K562 (cell line): Measurements from ENCODE around the gene MC1R. TPM values are rescaled to one million over a fixed set of nuclear protein-coding genes. Genes with fewer than 3 reads are reported as not detected.

Experiments used
- ATAC-seq: fragments of 200-7000 bp; cut with Tn5 transposase; 3 replicates; pipeline ENCODE4 v1.9.1; 2020; ENCODE audit warnings: moderate library complexity
- BruUV-seq: library from RNA; stranded (reverse); fragments of 400-500 nt; replicated peaks from 2 replicates; lab custom pipeline; 2021; lab: Mats Ljungman, UMichigan
- CTCF ChIA-PET: fragments of 300-600 bp; formaldehyde crosslinking; extraction: SDS; loops from one replicate; lab custom pipeline; 2021; ENCODE audit warnings: low intra/inter-chr PET ratio; lab: Yijun Ruan, JAX
- POLR2A ChIA-PET: fragments of 300-600, 350-650 bp; sonication (Branson Sonifier 250); formaldehyde crosslinking; extraction: SDS; loops from one replicate; lab custom pipeline; 2021; ENCODE audit warnings: antibody characterized with exemption, inconsistent platforms; lab: Yijun Ruan, JAX
- DNase-seq, 4 experiments: peaks; one replicate each; pipeline versions ENCODE4 v3.0.0 to v3.0.0-alpha.2; 2011 to 2018; ENCODE audit warnings: low spot score in 3 of 4, mixed read lengths in 3 of 4; ENCODE audit errors: extremely low read depth in 1 of 4
- FAIRE-seq: peaks from 2 replicates; lab custom pipeline; 2011; peaks lifted over from hg19 to GRCh38; lab: Jason Lieb, UNC
- H2AFZ ChIP-seq: 2 replicates; pipeline ENCODE4 v1.6.0; 2011; ENCODE audit warnings: low read depth, low read length, control low read depth, inconsistent platforms
- H3K27ac ChIP-seq: fragments of 200-600 bp; 3 replicates; pipeline ENCODE4 v1.8.0; 2011; ENCODE audit warnings: low read depth, mild to moderate bottlenecking, control low read depth, inconsistent platforms, low read length, moderate library complexity, mixed read lengths; ENCODE audit errors: extremely low read depth
- H3K27me3 ChIP-seq, 2 experiments: fragments of 300-600 bp in 1 of 2; 2 replicates in 1 of 2; 3 replicates in 1 of 2; pipeline versions ENCODE4 v1.6.0 to v1.8.0; 2011; ENCODE audit warnings: inconsistent platforms in 2 of 2, low read length in 2 of 2, mild to moderate bottlenecking in 1 of 2, mixed read lengths in 1 of 2, moderate library complexity in 1 of 2; ENCODE audit not compliant: control insufficient read depth in 2 of 2, insufficient read depth in 2 of 2
- H3K36me3 ChIP-seq: fragments of 300-600 bp; 3 replicates; pipeline ENCODE4 v1.8.0; 2011; ENCODE audit warnings: mild to moderate bottlenecking, low read length, inconsistent platforms; ENCODE audit not compliant: control insufficient read depth, insufficient read depth
- H3K4me1 ChIP-seq, 2 experiments: fragments of 200-600 bp in 1 of 2; replicated peaks in 1 of 2; 2 replicates in 1 of 2; 3 replicates in 1 of 2; pipeline versions ENCODE4 v1.5.1 to v1.8.0; 2011; ENCODE audit warnings: inconsistent platforms in 2 of 2, low read length in 2 of 2, mild to moderate bottlenecking in 1 of 2, mixed read lengths in 1 of 2, moderate library complexity in 1 of 2; ENCODE audit not compliant: control insufficient read depth in 2 of 2, insufficient read depth in 2 of 2
- H3K4me2 ChIP-seq: 2 replicates; pipeline ENCODE4 v1.6.1; 2011; ENCODE audit warnings: low read length, control low read depth, inconsistent platforms, mixed read lengths; ENCODE audit not compliant: insufficient read depth
- H3K4me3 ChIP-seq: fragments of 200-600 bp; sonication (generic), shearing (Covaris generic); 2 replicates; pipeline ENCODE4 v1.5.1; 2016; ENCODE audit warnings: control low read depth, inconsistent platforms
- H3K79me2 ChIP-seq: fragments of 200-600 bp; 3 replicates; pipeline ENCODE4 v1.8.0; 2011; ENCODE audit warnings: low read length, inconsistent platforms; ENCODE audit not compliant: control insufficient read depth, insufficient read depth
- H3K9ac ChIP-seq, 2 experiments: 2 replicates each; pipeline versions ENCODE4 v1.6.0 to v1.6.1; 2011; ENCODE audit warnings: low read depth in 2 of 2, low read length in 2 of 2, control low read depth in 1 of 2, inconsistent platforms in 1 of 2, mild to moderate bottlenecking in 1 of 2, mixed read lengths in 1 of 2; ENCODE audit not compliant: insufficient read depth in 1 of 2
- H3K9me1 ChIP-seq: one replicate; pipeline ENCODE4 v1.6.0; 2011; ENCODE audit warnings: inconsistent platforms, mild to moderate bottlenecking, low read length, moderate library complexity; ENCODE audit not compliant: control insufficient read depth, insufficient read depth
- H3K9me3 ChIP-seq: replicated peaks from 2 replicates; pipeline ENCODE4 v1.5.1; 2011; ENCODE audit warnings: low read depth, low read length, inconsistent platforms; ENCODE audit not compliant: control insufficient read depth, insufficient read depth
- H4K20me1 ChIP-seq: replicated peaks from 2 replicates; pipeline ENCODE4 v1.6.1; 2011; ENCODE audit warnings: low read length, inconsistent platforms, mixed read lengths; ENCODE audit not compliant: control insufficient read depth, insufficient read depth
- GMEB1 ChIP-seq: fragments of 250-450 bp; sonication (Bioruptor Pico); IDR thresholded peaks from 2 replicates; pipeline ENCODE4 v1.4.0; 2020; ENCODE audit warnings: mild to moderate bottlenecking
- HDAC6 ChIP-seq: IDR thresholded peaks from 2 replicates; pipeline ENCODE4 v1.6.1; 2012; ENCODE audit warnings: low read depth, mild to moderate bottlenecking, control low read depth, inconsistent platforms, low read length, moderate library complexity
- KAT2B ChIP-seq: IDR thresholded peaks from one replicate; pipeline ENCODE4 v1.6.1; 2012; ENCODE audit warnings: low read depth, mild to moderate bottlenecking, control low read depth, inconsistent platforms, low read length, moderate library complexity
- KDM2B ChIP-seq: fragments of 250-450 bp; sonication (Bioruptor Pico); IDR thresholded peaks from 2 replicates; pipeline ENCODE4 v1.8.0; 2021; ENCODE audit warnings: mild to moderate bottlenecking, moderate library complexity
- PCBP1 ChIP-seq: fragments of 200-400 bp; formaldehyde crosslinking; IDR thresholded peaks from 2 replicates; pipeline ENCODE4 v1.6.1; 2018; ENCODE audit warnings: mild to moderate bottlenecking, low read depth, low read length; ENCODE audit not compliant: poor library complexity, severe bottlenecking
- PHF21A ChIP-seq: fragments of 450-650 bp; IDR thresholded peaks from 2 replicates; pipeline ENCODE4 v1.6.1; 2017; ENCODE audit warnings: low read depth, borderline replicate concordance
- PRDM10 ChIP-seq: fragments of 450-650 bp; IDR thresholded peaks from 2 replicates; pipeline ENCODE4 v1.6.1; 2018; ENCODE audit not compliant: partially characterized antibody
- ZNF3 ChIP-seq: fragments of 250-450 bp; sonication (Bioruptor Pico); IDR thresholded peaks from 2 replicates; pipeline ENCODE4 v1.5.0; 2021; ENCODE audit warnings: mild to moderate bottlenecking, moderate library complexity
- WGBS: fragments of 100-300 bp; shearing (Covaris generic); methylation state at CpG from one replicate; pipeline ENCODE4 v1.1.6; 2016; ENCODE audit warnings: low coverage, mixed read lengths; ENCODE audit not compliant: insufficient coverage; ENCODE audit errors: missing lambda C conversion rate; 5-methylcytosine and 5-hydroxymethylcytosine counted together
- in situ Hi-C: fragments of 300-500 bp; cut with MboI; formaldehyde crosslinking; loops from 4 replicates; pipeline ENCODE4 v1.15.0; 2018; ENCODE audit warnings: inconsistent platforms, mixed read lengths
- intact Hi-C: fragments of 100-400 bp; cut with micrococcal nuclease; formaldehyde crosslinking; loops from 2 replicates; pipeline ENCODE4 v1.14.2; 2022
- polyA plus RNA-seq, 8 experiments: library from polyadenylated mRNA; depleted of rRNA in 4 of 8; stranded (reverse) in 5 of 8; unstranded in 3 of 8; fragments of >200 nt; fragmentation: Nextera tagmentation in 2 of 8; fragmentation: Illumina TruSeq in 1 of 8; extraction: Ambion mirVana in 2 of 8; extraction: Trizol in 1 of 8; gene quantifications; 2 replicates each; pipeline versions ENCODE4 v1.2.1 to v1.2.3, GENCODE V29; 2011 to 2014; ENCODE audit warnings: inconsistent platforms in 1 of 8, missing spikeins in 1 of 8
- total RNA-seq, 7 experiments: library from RNA; depleted of rRNA in 6 of 7; stranded (reverse); fragments of >200 nt in 6 of 7; fragmentation: Illumina TruSeq in 2 of 7; extraction: Trizol in 2 of 7; gene quantifications; 2 replicates each; pipeline versions ENCODE4 v1.2.1 to v1.2.3, GENCODE V29; 2011 to 2021; ENCODE audit warnings: low replicate concordance in 1 of 7

MC1R gene
- total and polyA plus RNA-seq, 9 of the 15 experiments (the other 6 are each of a cell fraction or from before 2014, with no cell fraction given): 0.14 to 5.3 (median 2.5) TPM; not detected in 1

- FAIRE-seq: no peak
- Histone ChIP-seq H3K4me2 (no peak overlapping the region), H3K27ac (no peak overlapping the region), H3K36me3 (no peaks in the 10 kb centered on the region), H3K9me3 (no peaks in the 10 kb centered on the region), H3K4me1 (peaks cover 21 to 68% of the 10 kb centered on the region in 2 experiments), H3K9ac (peak overlapping the region in 1 of 2 experiments; percentile 75; a peak in 1 of 4 replicates), H4K20me1 (0 out of 2 replicates have a peak, but pooled peaks cover 12% of the 10 kb centered on the region), H3K79me2 (no peaks in the 10 kb centered on the region; the same call in 2 of the 3 replicates), H3K4me3 (no peak overlapping the region), H2AFZ (no peak overlapping the region), H3K9me1 (no peaks in the 10 kb centered on the region), H3K27me3 (no peaks in the 10 kb centered on the region)
- WGBS: 24% methylated on average over 3 of the region's 4 CpGs
- intact Hi-C loops (loop anchor here (5.0 to 10.0 kb wide), 3 partner anchors 50 to 152 kb away; partner anchors contain the start of genes FANCA and PRDM7), in situ Hi-C loops (no loop called here)
- BruUV-seq: no TSS peak
- CTCF ChIA-PET: no interaction called here
- TF ChIP-seq ZNF3: no peak
- ATAC-seq: no peak
- DNase-seq: no peak
- POLR2A ChIA-PET: interaction anchor here (0.5 to 1.7 kb wide), 6 partner anchors 10 to 108 kb away, joined by 3 to 8 read pairs (median 3); partner anchors contain the start of gene FANCA
Measured at GRCh38 chr16:89924925-89925307, 6.3 kb downstream of the MC1R start.

- H3K27me3 ChIP-seq: no peaks in the 10 kb centered on the region
- CTCF ChIA-PET: no interaction called here
- TF ChIP-seq KDM2B (0 out of 2 replicates have a peak, but pooled peaks have one; percentile 8), HDAC6 (no peak), PCBP1 (peak; percentile 16), GMEB1 (CRISPR knock-in tag) (no peak), PHF21A (0 out of 2 replicates have a peak, but pooled peaks have one; percentile 15), PRDM10 (peak; percentile 82), KAT2B (no peak)
Measured at GRCh38 chr16:89925596-89926079, 7.0 kb downstream of the MC1R start.

More at GRCh38 chr16:89925596-89926079, 7.0 kb downstream of the MC1R start:
- no peaks in the 10 kb centered on the region; the same call in 2 of the 3 replicates for H3K79me2 ChIP-seq
- H3K27ac ChIP-seq: no peak overlapping the region
- peak overlapping the region; percentile 60 for H3K4me2 ChIP-seq
- in situ Hi-C loops: no loop called here
- no peak for FAIRE-seq
- peak; percentile 0 for ATAC-seq
- no peak for DNase-seq
- H3K4me1 ChIP-seq: peaks cover 19 to 61% of the 10 kb centered on the region in 2 experiments
- H4K20me1 ChIP-seq: 0 out of 2 replicates have a peak, but pooled peaks cover 12% of the 10 kb centered on the region
- H3K9me1 ChIP-seq: no peaks in the 10 kb centered on the region
- no peaks in the 10 kb centered on the region for H3K9me3 ChIP-seq
- peak overlapping the region; percentile 52 for H3K4me3 ChIP-seq
- 0 out of 2 replicates have a peak overlapping the region, but pooled peaks have one; percentile 34 for H2AFZ ChIP-seq
- BruUV-seq: no TSS peak
- H3K36me3 ChIP-seq: no peaks in the 10 kb centered on the region
- POLR2A ChIA-PET: interaction anchor here (0.6 kb wide), 1 partner anchor 948 kb away, joined by 4 read pairs; no protein-coding TSS in a partner anchor
- peak overlapping the region in 1 of 2 experiments; percentile 79; a peak in 2 of 4 replicates for H3K9ac ChIP-seq
- WGBS: 4% methylated on average over 35 of the region's 42 CpGs
- intact Hi-C loops: loop anchor here (5.0 to 10.0 kb wide), 2 partner anchors 49 to 152 kb away; partner anchors contain the start of gene PRDM7
